H54 (cell line): ENCODE data around the gene ORC3.

ENCODE experiments used
- DNase-seq: peaks from one replicate; pipeline ENCODE4 v3.0.0; 2011; ENCODE audit warnings: low spot score, mixed read lengths; ENCODE audit not compliant: insufficient read length
- FAIRE-seq: peaks from 3 replicates; lab custom pipeline; 2011; peaks lifted over from hg19 to GRCh38; lab: Jason Lieb, UNC
- POLR2A ChIP-seq: IDR thresholded peaks from 2 replicates; pipeline ENCODE4 v1.6.1; 2011; ENCODE audit warnings: low read depth, mild to moderate bottlenecking, low read length

Gene ORC3

GRCh38 chr6:87589693-87590416, at the start of gene ORC3, which contains the start of gene RARS2:
Gene ORC3, plus strand, starts transcription at chr6:87590135. Its CDS starts 34 bp downstream, at chr6:87590169.
Gene RARS2, minus strand, starts transcription at chr6:87589987. Its CDS starts 30 bp downstream, at chr6:87589957.
- FAIRE-seq: peak; percentile 96
- DNase-seq: peak; percentile 93
- TF ChIP-seq POLR2A: peak; percentile 77

- DNase-seq (no peak), FAIRE-seq (no peak)
- TF ChIP-seq POLR2A: no peak
Observed at GRCh38 chr6:87540539-87540938, 49.4 kb upstream of the ORC3 start.

GRCh38 chr6:87541041-87541440, 48.9 kb upstream of the ORC3 start:
- no peak for TF ChIP-seq POLR2A
- FAIRE-seq (no peak), DNase-seq (no peak)

GRCh38 chr6:87541744-87542143, 48.2 kb upstream of the ORC3 start:
- FAIRE-seq (no peak), DNase-seq (no peak)
- no peak for TF ChIP-seq POLR2A

GRCh38 chr6:87543696-87544473, 46.0 kb upstream of the ORC3 start:
- peak; percentile 45 for FAIRE-seq
- TF ChIP-seq POLR2A: no peak
- no peak for DNase-seq

GRCh38 chr6:87544474-87544735, 45.5 kb upstream of the ORC3 start:
- no peak for DNase-seq
- FAIRE-seq: no peak
- no peak for TF ChIP-seq POLR2A

GRCh38 chr6:87551799-87552198, 38.1 kb upstream of the ORC3 start:
- DNase-seq: no peak
- FAIRE-seq: no peak
- no peak for TF ChIP-seq POLR2A

- DNase-seq: no peak
- no peak for TF ChIP-seq POLR2A
- FAIRE-seq: no peak
Observed at GRCh38 chr6:87553159-87553765, 36.7 kb upstream of the ORC3 start.

GRCh38 chr6:87555506-87555905, 34.4 kb upstream of the ORC3 start:
- no peak for DNase-seq
- no peak for FAIRE-seq
- TF ChIP-seq POLR2A: no peak

- DNase-seq (no peak), FAIRE-seq (no peak)
- no peak for TF ChIP-seq POLR2A
Observed at GRCh38 chr6:87558446-87558845, 31.5 kb upstream of the ORC3 start.

GRCh38 chr6:87561017-87561416, 28.9 kb upstream of the ORC3 start:
- FAIRE-seq (no peak), DNase-seq (no peak)
- TF ChIP-seq POLR2A: no peak

- no peak for TF ChIP-seq POLR2A
- FAIRE-seq (no peak), DNase-seq (no peak)
Observed at GRCh38 chr6:87572021-87572420, 17.9 kb upstream of the ORC3 start.

- TF ChIP-seq POLR2A: no peak
- no peak for DNase-seq
- peak; percentile 15 for FAIRE-seq
Observed at GRCh38 chr6:87572883-87573282, 17.1 kb upstream of the ORC3 start.

- DNase-seq (no peak), FAIRE-seq (no peak)
- no peak for TF ChIP-seq POLR2A
Observed at GRCh38 chr6:87573307-87574024, 16.5 kb upstream of the ORC3 start.
